Measurements from ENCODE around the gene LRRC34.

Gene LRRC34

GRCh38 chr3:169777822-169778221 is 34.9 kb downstream of the LRRC34 start:
- no peak overlapping the region for H3K4me3 ChIP-seq (ENCODE audit: low read length)
- TF ChIP-seq CTCF (conservative IDR thresholded peaks at IDR 0.05; ENCODE audit: low read length), result no peak
- no peak for DNase-seq (ENCODE audit: low read depth)

GRCh38 chr3:169774186-169774585 is 38.5 kb downstream of the LRRC34 start:
- H3K4me3 ChIP-seq (ENCODE audit: low read length), result peak overlapping the region; percentile 96
- no peak for TF ChIP-seq CTCF (conservative IDR thresholded peaks at IDR 0.05; ENCODE audit: low read length)
- DNase-seq (ENCODE audit: low read depth), result no peak

- TF ChIP-seq CTCF (conservative IDR thresholded peaks at IDR 0.05; ENCODE audit: low read length), result peak; percentile 23
- peak; percentile 86 for DNase-seq (ENCODE audit: low read depth)
- H3K4me3 ChIP-seq (ENCODE audit: low read length), result peak within 1 kb of the TSS; percentile 96
Measured at GRCh38 chr3:169772897-169773816, 39.5 kb downstream of the LRRC34 start, which contains the start of gene MYNN. MYNN (plus strand) TSS chr3:169773396; CDS start chr3:169774296, 900 bp downstream.

- peak overlapping the region; percentile 96 for H3K4me3 ChIP-seq (ENCODE audit: low read length)
- TF ChIP-seq CTCF (conservative IDR thresholded peaks at IDR 0.05; ENCODE audit: low read length), result no peak
- DNase-seq (ENCODE audit: low read depth), result peak; percentile 71
Measured at GRCh38 chr3:169772305-169772896, 40.3 kb downstream of the LRRC34 start.

GRCh38 chr3:169771497-169772304 is 41.0 kb downstream of the LRRC34 start:
- TF ChIP-seq CTCF (conservative IDR thresholded peaks at IDR 0.05; ENCODE audit: low read length), result no peak
- peak overlapping the region; percentile 96 for H3K4me3 ChIP-seq (ENCODE audit: low read length)
- DNase-seq (ENCODE audit: low read depth), result peak; percentile 67

GRCh38 chr3:169769287-169770181 is 43.2 kb downstream of the LRRC34 start, which contains the start of gene ACTRT3:
ACTRT3 (minus strand) TSS chr3:169769561; CDS start chr3:169769520, 41 bp downstream.
- peak within 1 kb of the TSS; percentile 57 for H3K4me3 ChIP-seq (ENCODE audit: low read length)
- no peak for TF ChIP-seq CTCF (conservative IDR thresholded peaks at IDR 0.05; ENCODE audit: low read length)
- peak; percentile 73 for DNase-seq (ENCODE audit: low read depth)

Measured in AG10803 (cell line).